SK-N-SH treated with all-trans-retinoic acid at 6 μM for 48 hours (cell line): ENCODE data around the gene ST6GAL2.

Source experiments
- ATAC-seq: fragments of 200-7000 bp; cut with Tn5 transposase; 3 replicates; pipeline ENCODE4 v1.9.1; 2020; ENCODE audit warnings: mild to moderate bottlenecking, moderate library complexity
- ARNTL ChIP-seq: fragments of 450-650 bp; formaldehyde crosslinking; IDR thresholded peaks from 2 replicates; pipeline ENCODE4 v1.5.0; 2020; ENCODE audit warnings: low read depth, mild to moderate bottlenecking, moderate library complexity, borderline replicate concordance
- BACH2 ChIP-seq: fragments of 250-450 bp; sonication (Bioruptor Pico); IDR thresholded peaks from 2 replicates; pipeline ENCODE4 v1.9.0; 2021; ENCODE audit warnings: mild to moderate bottlenecking, borderline replicate concordance
- CSRNP3 ChIP-seq: fragments of 250-450 bp; sonication (Bioruptor Pico); IDR thresholded peaks from 2 replicates; pipeline ENCODE4 v1.5.1; 2021; ENCODE audit warnings: mild to moderate bottlenecking, moderate library complexity
- ESRRG ChIP-seq: fragments of 250-450 bp; sonication (Bioruptor Pico); IDR thresholded peaks from 2 replicates; pipeline ENCODE4 v1.6.1; 2021; ENCODE audit warnings: mild to moderate bottlenecking
- GLIS3 ChIP-seq: fragments of 250-450 bp; sonication (Bioruptor Pico); IDR thresholded peaks from 2 replicates; pipeline ENCODE4 v1.5.0; 2020; ENCODE audit warnings: mild to moderate bottlenecking, moderate library complexity
- ISL1 ChIP-seq: fragments of 250-450 bp; sonication (Bioruptor Pico); IDR thresholded peaks from 2 replicates; pipeline ENCODE4 v2.1.2; 2022; ENCODE audit warnings: mild to moderate bottlenecking, moderate library complexity
- OSR1 ChIP-seq: fragments of 250-450 bp; sonication (Bioruptor Pico); IDR thresholded peaks from 2 replicates; pipeline ENCODE4 v1.8.0; 2022; ENCODE audit warnings: moderate library complexity, mild to moderate bottlenecking, inconsistent platforms
- PATZ1 ChIP-seq: fragments of 250-450 bp; sonication (Bioruptor Pico); IDR thresholded peaks from 2 replicates; pipeline ENCODE4 v1.8.0; 2020; ENCODE audit warnings: mild to moderate bottlenecking, moderate library complexity, borderline replicate concordance
- POU6F1 ChIP-seq: fragments of 250-450 bp; sonication (Bioruptor Pico); IDR thresholded peaks from 2 replicates; pipeline ENCODE4 v1.8.0; 2021; ENCODE audit warnings: low read depth, mild to moderate bottlenecking, moderate library complexity, borderline replicate concordance
- PPARA ChIP-seq: fragments of 250-450 bp; sonication (Bioruptor Pico); IDR thresholded peaks from 2 replicates; pipeline ENCODE4 v1.5.0; 2020; ENCODE audit warnings: mild to moderate bottlenecking, borderline replicate concordance
- RARB ChIP-seq: fragments of 250-450 bp; sonication (Bioruptor Pico); IDR thresholded peaks from 2 replicates; pipeline ENCODE4 v1.8.0; 2021; ENCODE audit warnings: mild to moderate bottlenecking, moderate library complexity
- SNAI2 ChIP-seq: fragments of 250-450 bp; sonication (Bioruptor Pico); IDR thresholded peaks from 2 replicates; pipeline ENCODE4 v1.5.0; 2020; ENCODE audit warnings: mild to moderate bottlenecking, moderate library complexity
- TCF4 ChIP-seq: fragments of 250-450 bp; sonication (Bioruptor Pico); IDR thresholded peaks from 2 replicates; pipeline ENCODE4 v1.8.0; 2021; ENCODE audit warnings: mild to moderate bottlenecking, moderate library complexity, borderline replicate concordance
- TOX ChIP-seq: fragments of 250-450 bp; sonication (Bioruptor Pico); IDR thresholded peaks from 2 replicates; pipeline ENCODE4 v1.8.0; 2021; ENCODE audit warnings: mild to moderate bottlenecking, moderate library complexity, borderline replicate concordance
- TSHZ2 ChIP-seq: fragments of 250-450 bp; sonication (Bioruptor Pico); IDR thresholded peaks from 2 replicates; pipeline ENCODE4 v1.5.0; 2020; ENCODE audit warnings: mild to moderate bottlenecking, moderate library complexity
- ZC3H10 ChIP-seq: fragments of 250-450 bp; sonication (Bioruptor Pico); IDR thresholded peaks from 2 replicates; pipeline ENCODE4 v1.5.1; 2021; ENCODE audit warnings: mild to moderate bottlenecking, moderate library complexity
- ZFP30 ChIP-seq: fragments of 450-650 bp; formaldehyde crosslinking; IDR thresholded peaks from 2 replicates; pipeline ENCODE4 v1.5.0; 2022; ENCODE audit warnings: mild to moderate bottlenecking, moderate library complexity
- ZNF565 ChIP-seq: fragments of 450-650 bp; formaldehyde crosslinking; conservative IDR thresholded peaks from 2 replicates; pipeline ENCODE4 v1.5.0; 2020; ENCODE audit warnings: low read depth, mild to moderate bottlenecking, moderate library complexity

ST6GAL2 gene

GRCh38 chr2:106845716-106846115 lies 40.3 kb downstream of the ST6GAL2 start (continued):
- TF ChIP-seq POU6F1 (CRISPR knock-in tag) (no peak), ISL1 (CRISPR knock-in tag) (no peak), BACH2 (no peak)

GRCh38 chr2:106843910-106844250 lies 42.1 kb downstream of the ST6GAL2 start:
- no peak for ATAC-seq

GRCh38 chr2:106843001-106843909 lies 42.7 kb downstream of the ST6GAL2 start:
- no peak for ATAC-seq
- TF ChIP-seq SNAI2 (CRISPR knock-in tag) (no peak), TCF4 (CRISPR knock-in tag) (no peak), POU6F1 (CRISPR knock-in tag) (no peak), OSR1 (no peak), TOX (no peak), ZC3H10 (CRISPR knock-in tag) (no peak), TSHZ2 (CRISPR knock-in tag) (no peak), GLIS3 (no peak), ARNTL (no peak), ZFP30 (no peak), CSRNP3 (no peak)

More at GRCh38 chr2:106843910-106844250, 42.1 kb downstream of the ST6GAL2 start:
- TF ChIP-seq TCF4 (CRISPR knock-in tag) (no peak), PPARA (CRISPR knock-in tag) (no peak)

- ATAC-seq, result no peak
- TF ChIP-seq PPARA (CRISPR knock-in tag), result no peak
- no peak for TF ChIP-seq OSR1
- no peak for TF ChIP-seq TSHZ2 (CRISPR knock-in tag)
- TF ChIP-seq ZNF565 (CRISPR knock-in tag), result no peak
- TF ChIP-seq CSRNP3, result no peak
- TF ChIP-seq PATZ1 (CRISPR knock-in tag), result no peak
- no peak for TF ChIP-seq RARB
- TF ChIP-seq ESRRG, result no peak
- no peak for TF ChIP-seq ISL1 (CRISPR knock-in tag)
These were observed 43.9 kb downstream of the ST6GAL2 start for GRCh38 chr2:106841886-106842645.
